ENCODE measurements around the gene SLC8A2. TPM values are rescaled to one million over a fixed set of nuclear protein-coding genes. Genes with fewer than 3 reads are reported as not detected.

SLC8A2 gene
- total RNA-seq, 1 donor: not detected

DNA sequence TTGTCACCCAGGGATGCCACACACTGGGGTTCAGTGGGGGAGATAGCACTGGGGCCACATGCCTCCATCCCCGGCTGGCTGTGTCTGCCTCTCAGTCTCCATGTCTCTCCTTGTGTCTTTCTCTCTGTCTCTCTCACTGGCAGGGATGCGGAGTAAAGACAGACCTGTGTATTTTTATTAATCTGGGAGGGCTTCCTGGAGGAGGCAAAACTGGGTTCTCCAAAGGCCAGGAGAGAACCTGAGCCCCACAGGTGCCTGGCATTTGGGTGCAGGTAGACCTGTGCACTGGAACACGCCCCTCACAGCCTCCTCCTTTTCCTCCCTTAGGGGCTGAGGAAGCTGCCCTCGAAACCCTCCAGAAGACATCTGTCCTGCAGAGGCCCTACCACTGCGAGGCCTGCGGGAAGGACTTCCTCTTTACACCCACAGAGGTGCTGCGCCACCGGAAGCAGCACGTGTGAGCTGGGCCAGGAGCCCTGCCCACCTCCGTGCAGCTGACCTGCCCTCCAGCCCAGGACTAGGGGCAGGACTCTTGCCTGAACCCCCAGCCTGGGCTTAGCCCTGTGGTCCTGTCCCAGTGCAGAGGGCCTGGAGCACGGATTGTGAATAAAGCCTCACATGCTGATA is 89.9 kb downstream of the SLC8A2 start:
- no peak overlapping the region for H3K4me3 ChIP-seq (ENCODE audit: low read depth, low read length)
- TF ChIP-seq, protein P1, sequence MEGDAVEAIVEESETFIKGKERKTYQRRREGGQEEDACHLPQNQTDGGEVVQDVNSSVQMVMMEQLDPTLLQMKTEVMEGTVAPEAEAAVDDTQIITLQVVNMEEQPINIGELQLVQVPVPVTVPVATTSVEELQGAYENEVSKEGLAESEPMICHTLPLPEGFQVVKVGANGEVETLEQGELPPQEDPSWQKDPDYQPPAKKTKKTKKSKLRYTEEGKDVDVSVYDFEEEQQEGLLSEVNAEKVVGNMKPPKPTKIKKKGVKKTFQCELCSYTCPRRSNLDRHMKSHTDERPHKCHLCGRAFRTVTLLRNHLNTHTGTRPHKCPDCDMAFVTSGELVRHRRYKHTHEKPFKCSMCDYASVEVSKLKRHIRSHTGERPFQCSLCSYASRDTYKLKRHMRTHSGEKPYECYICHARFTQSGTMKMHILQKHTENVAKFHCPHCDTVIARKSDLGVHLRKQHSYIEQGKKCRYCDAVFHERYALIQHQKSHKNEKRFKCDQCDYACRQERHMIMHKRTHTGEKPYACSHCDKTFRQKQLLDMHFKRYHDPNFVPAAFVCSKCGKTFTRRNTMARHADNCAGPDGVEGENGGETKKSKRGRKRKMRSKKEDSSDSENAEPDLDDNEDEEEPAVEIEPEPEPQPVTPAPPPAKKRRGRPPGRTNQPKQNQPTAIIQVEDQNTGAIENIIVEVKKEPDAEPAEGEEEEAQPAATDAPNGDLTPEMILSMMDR (IDR thresholded peaks at IDR 0.05; ENCODE audit: insufficient read depth, low read depth, low read length): no peak
- DNase-seq (ENCODE audit: low read depth): no peak

DNA sequence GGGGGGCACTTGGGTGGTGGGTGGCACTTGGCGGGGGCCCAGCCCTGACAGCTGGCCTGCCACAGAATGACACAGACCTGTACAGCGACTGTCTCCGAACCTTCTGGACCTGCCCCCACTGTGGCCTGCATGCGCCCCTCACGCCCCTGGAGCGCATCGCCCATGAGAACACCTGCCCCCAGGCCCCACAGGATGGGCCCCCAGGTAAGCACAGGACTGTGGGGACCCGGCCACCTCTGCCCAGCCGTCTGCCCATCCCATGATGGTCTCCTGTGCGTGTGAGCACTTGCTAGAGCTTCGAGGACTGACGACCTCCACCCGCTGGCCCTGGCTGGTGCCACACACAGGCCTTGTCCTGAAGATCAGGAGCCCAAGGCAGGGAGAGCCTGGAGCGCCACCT is 90.6 kb downstream of the SLC8A2 start:
- TF ChIP-seq, protein P1 (IDR thresholded peaks at IDR 0.05; ENCODE audit: insufficient read depth, low read depth, low read length): no peak
- DNase-seq (ENCODE audit: low read depth): no peak
- no peak overlapping the region for H3K4me3 ChIP-seq (ENCODE audit: low read depth, low read length)

DNA sequence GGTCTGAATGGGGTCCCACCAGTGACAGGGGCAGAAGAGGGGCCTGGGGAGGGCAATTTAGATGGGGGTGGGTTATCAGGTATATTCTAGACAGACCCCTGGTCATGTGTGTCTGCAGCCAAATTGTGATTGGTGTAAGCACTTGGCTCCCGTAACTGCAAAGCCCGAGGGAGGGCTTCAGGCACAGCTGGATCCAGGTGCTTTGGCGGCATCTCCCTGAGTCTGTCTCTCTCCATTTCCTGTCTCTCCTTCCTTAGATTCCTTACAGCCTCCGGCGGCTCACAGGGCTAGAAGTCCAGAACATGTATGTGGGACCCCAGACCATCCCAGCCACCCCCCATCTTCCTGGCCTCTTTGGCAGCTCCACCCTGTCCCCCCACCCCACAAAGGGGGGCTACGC is 91.1 kb downstream of the SLC8A2 start:
- no peak overlapping the region for H3K4me3 ChIP-seq (ENCODE audit: low read depth, low read length)
- DNase-seq (ENCODE audit: low read depth): no peak
- TF ChIP-seq, protein P1 (IDR thresholded peaks at IDR 0.05; ENCODE audit: insufficient read depth, low read depth, low read length): no peak

DNA sequence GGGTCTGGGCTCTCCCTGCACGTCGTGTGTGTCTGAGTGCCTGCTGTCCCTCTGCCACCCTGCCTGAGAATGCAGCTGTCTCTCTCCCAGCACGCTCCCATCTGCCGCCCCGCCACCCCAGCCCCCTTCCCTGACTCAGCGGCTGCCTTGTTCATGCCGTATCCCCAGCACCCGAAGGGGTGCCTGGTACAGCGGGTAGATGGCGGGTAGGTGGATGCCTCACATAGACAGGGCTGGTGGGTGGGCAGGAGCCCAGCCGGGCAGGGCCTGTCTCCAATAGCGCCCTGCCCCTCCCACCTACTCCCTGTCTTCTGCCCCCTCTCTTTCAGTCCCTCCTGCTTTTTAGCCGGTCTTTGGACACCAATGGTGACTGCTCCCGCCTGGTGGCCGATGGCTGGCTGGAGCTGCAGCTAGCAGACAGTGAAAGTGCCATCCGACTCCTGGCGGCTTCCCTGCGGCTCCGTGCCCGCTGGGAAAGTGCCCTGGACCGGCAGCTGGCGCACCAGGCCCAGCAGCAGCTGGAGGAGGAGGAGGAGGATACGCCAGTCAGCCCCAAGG is 92.2 kb downstream of the SLC8A2 start:
- no peak for DNase-seq (ENCODE audit: low read depth)
- TF ChIP-seq, protein P1 (IDR thresholded peaks at IDR 0.05; ENCODE audit: insufficient read depth, low read depth, low read length): no peak

DNA sequence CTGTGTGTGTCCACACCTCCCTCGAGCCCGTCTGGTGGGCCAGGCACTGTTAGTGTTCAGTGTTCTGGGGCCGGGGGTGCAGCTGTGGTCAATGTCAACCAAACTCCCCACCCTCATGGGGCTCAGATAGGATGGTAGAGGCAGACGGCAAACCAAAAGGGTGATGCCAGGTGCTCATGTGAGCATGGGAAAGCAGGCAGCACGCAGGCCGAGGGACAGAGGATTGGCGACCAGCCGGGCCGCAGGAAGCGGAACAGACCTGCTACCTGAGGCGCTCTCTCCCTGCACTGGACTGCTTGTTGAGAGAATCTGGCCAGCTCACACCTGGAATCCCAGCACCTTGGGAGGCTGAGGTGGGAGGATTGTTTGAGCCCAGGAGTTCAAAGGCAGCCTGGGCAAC is 93.4 kb downstream of the SLC8A2 start:
- no peak overlapping the region for H3K4me3 ChIP-seq (ENCODE audit: low read depth, low read length)
- TF ChIP-seq, protein P1 (IDR thresholded peaks at IDR 0.05; ENCODE audit: insufficient read depth, low read depth, low read length): no peak
- no peak for DNase-seq (ENCODE audit: low read depth)

More for the DNA sequence above, 92.2 kb downstream of the SLC8A2 start:
- no peak overlapping the region for H3K4me3 ChIP-seq (ENCODE audit: low read depth, low read length)

Other genes starting within 250 kb of the SLC8A2 start
- gene BBC3, start 240.7 kb downstream of the SLC8A2 start, total RNA-seq: 6.0 and 14.2 TPM in 2 replicates
- 7.3 and 8.4 TPM in 2 replicates for gene CCDC9, start 215.4 kb downstream of the SLC8A2 start, total RNA-seq
- 2.6 and 4.2 TPM in 2 replicates for gene INAFM1, start 197.0 kb downstream of the SLC8A2 start, total RNA-seq
- 0.32 and 0.43 TPM in 2 replicates for gene C5AR1, start 162.0 kb downstream of the SLC8A2 start, total RNA-seq
- under 0.01 TPM in 1 of 2 replicates, not detected in the other for gene C5AR2, start 139.7 kb downstream of the SLC8A2 start, total RNA-seq
- gene DHX34, start 122.6 kb downstream of the SLC8A2 start, total RNA-seq: 12.2 and 13.4 TPM in 2 replicates
- gene MEIS3, start 52.4 kb downstream of the SLC8A2 start, total RNA-seq: 38.0 and 60.6 TPM in 2 replicates
- gene KPTN, start 12.3 kb upstream of the SLC8A2 start, total RNA-seq: 2.6 and 3.9 TPM in 2 replicates
- gene NAPA, start 43.2 kb upstream of the SLC8A2 start, total RNA-seq: 72.5 and 82.8 TPM in 2 replicates
- gene ZNF541, start 101.3 kb upstream of the SLC8A2 start, total RNA-seq: under 0.01 TPM in 2 replicates
- gene BICRA, start 137.2 kb upstream of the SLC8A2 start, total RNA-seq: 3.0 and 5.2 TPM in 2 replicates
- gene EHD2, start 241.5 kb upstream of the SLC8A2 start, total RNA-seq: 144 and 166 TPM in 2 replicates